NCI-H510A treated with DMSO at 0.1 percent for 48 hours (cell line): Measurements from ENCODE around the gene OR51S1.
"Not testable (repeated sequence)": the region's sequence is repeated elsewhere in the genome, so short reads cannot be mapped to it uniquely, and the experiment has no call there.

Experiments used
- DNase-seq: peaks from one replicate; lab custom pipeline; 2025; lab: John Stamatoyannopoulos, UW

Gene OR51S1

DNA sequence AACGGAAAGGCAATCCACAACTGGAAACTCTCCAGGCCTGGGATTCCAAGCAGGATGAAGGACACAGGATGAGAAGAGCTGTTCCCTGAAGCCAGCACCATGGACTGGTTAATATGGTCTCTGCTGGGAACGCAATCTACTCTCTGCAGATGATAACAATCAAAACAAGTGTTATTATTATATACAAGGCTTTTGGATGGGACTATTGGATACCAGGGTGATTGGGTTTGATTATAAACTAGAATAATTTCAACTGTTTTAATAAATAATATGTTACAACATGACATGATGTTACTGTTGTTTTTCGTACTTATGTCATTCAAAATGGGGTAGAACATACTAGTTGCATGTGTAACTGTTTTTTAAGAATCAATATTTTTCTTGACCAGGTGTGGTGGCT lies 44.7 kb downstream of the OR51S1 start, which contains the start of gene OR52R1:
TSS of gene OR52R1 (minus strand) at position 101 of the 400 bp plus-strand sequence. CDS start at position 101, 0 bp downstream.
- DNase-seq = no peak

DNA sequence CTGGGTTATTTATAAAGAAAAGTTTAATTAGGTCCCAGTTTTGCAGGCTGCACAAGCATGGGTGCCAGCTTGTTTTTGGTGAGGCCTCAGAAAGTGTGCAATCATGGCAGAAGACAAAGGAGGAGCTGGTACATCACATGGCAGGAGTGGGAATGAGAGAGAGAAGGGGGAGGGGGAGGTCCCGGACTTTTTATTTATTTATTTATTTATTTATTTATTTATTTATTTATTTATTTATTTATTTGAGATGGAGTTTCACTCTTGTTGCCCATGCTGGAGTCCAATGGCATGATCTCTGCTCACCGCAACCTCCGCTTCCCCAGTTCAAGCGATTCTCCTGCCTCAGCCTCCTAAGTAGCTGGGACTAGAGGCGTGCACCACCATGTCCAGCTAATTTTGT lies 47.7 kb downstream of the OR51S1 start:
- DNase-seq = not testable (repeated sequence)

DNA sequence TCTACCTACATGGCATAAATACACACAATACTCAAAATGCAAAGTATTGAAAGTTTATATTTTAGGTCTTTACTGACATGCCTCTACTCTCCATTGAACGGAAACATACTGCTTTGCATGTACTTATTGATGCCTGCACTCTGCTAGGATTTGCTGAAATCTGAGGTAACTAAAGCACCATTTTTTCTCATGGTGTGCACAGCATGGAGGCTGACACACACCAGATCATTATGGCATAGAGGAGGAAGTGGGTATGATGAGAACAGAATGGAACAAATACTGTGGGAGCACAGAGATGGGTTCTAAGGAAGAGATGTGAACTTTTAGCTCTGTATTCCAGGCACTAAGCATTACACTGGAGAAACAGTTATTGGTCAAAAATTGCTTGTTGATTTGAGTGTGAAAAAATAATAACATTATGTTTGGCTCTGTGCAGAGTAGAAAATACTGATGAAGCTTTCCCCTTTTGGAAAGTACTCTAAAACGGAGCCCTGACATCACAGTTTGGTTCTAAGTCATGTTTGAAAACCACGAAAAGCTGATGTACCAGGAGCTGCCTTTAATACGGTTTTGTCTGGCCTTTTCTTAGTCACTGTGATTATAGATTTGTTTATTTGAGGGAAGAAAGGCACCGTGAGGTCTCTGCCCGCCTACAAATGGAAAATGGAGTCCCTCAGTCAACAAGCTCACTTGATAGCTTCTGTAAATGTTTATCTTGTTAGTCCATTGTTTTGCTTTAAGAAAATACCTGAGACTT lies 50.4 kb downstream of the OR51S1 start:
- peak; percentile 12 for DNase-seq
